GM23248 (cell line): Measurements from ENCODE around the gene ICOS.

Experiments
- EZH2 ChIP-seq: fragments of 200-600 bp; sonication (generic); IDR thresholded peaks from 2 replicates; pipeline ENCODE4 v1.6.1; 2018; ENCODE audit warnings: antibody characterized with exemption, mild to moderate bottlenecking; ENCODE audit not compliant: insufficient read depth, poor library complexity, severe bottlenecking
- EZH2phosphoT487 ChIP-seq: fragments of 200-600 bp; sonication (generic); IDR thresholded peaks from 2 replicates; pipeline ENCODE4 v1.6.1; 2018; ENCODE audit warnings: antibody characterized with exemption, moderate library complexity, mild to moderate bottlenecking, low read depth; ENCODE audit not compliant: insufficient read depth

- TF ChIP-seq EZH2phosphoT487 (no peak), EZH2 (no peak)
Observed at GRCh38 chr2:203916756-203917155, 19.8 kb upstream of the ICOS start.
